Glutamatergic neuron (in vitro differentiated cells): ENCODE measurements around the gene SCAI. TPM values are rescaled to one million over a fixed set of nuclear protein-coding genes. Genes with fewer than 3 reads are reported as not detected.
"Not testable (repeated sequence)": the region's sequence is repeated elsewhere in the genome, so short reads cannot be mapped to it uniquely, and the experiment has no call there.

Experiments
- DNase-seq: peaks from one replicate; pipeline ENCODE4 v3.0.0; 2022
- H3K27ac Mint-ChIP-seq: one replicate; pipeline ENCODE4 v1.8.0; 2020; ENCODE audit warnings: mild to moderate bottlenecking, mixed read lengths, inconsistent platforms; ENCODE audit not compliant: unreplicated experiment
- H3K27me3 Mint-ChIP-seq: one replicate; pipeline ENCODE4 v1.8.0; 2020; ENCODE audit warnings: mild to moderate bottlenecking, moderate library complexity, mixed read lengths, inconsistent platforms; ENCODE audit not compliant: unreplicated experiment
- H3K36me3 Mint-ChIP-seq: one replicate; pipeline ENCODE4 v1.8.0; 2020; ENCODE audit warnings: mild to moderate bottlenecking, mixed read lengths, inconsistent platforms; ENCODE audit not compliant: unreplicated experiment
- H3K4me1 Mint-ChIP-seq: one replicate; pipeline ENCODE4 v1.8.0; 2020; ENCODE audit warnings: mild to moderate bottlenecking, low read depth, mixed read lengths, inconsistent platforms; ENCODE audit not compliant: unreplicated experiment
- H3K4me3 Mint-ChIP-seq: one replicate; pipeline ENCODE4 v1.8.0; 2020; ENCODE audit warnings: mild to moderate bottlenecking, mixed read lengths, inconsistent platforms; ENCODE audit not compliant: unreplicated experiment
- H3K9me3 Mint-ChIP-seq: one replicate; pipeline ENCODE4 v1.8.0; 2020; ENCODE audit warnings: mild to moderate bottlenecking, moderate library complexity, mixed read lengths, inconsistent platforms; ENCODE audit not compliant: unreplicated experiment
- total RNA-seq: library from RNA; stranded (reverse); fragmentation: NEBNext Ultra II Directional; extraction: Animal tissue kit (Norgen Biotek cat#: 25700); gene quantifications from one replicate; pipeline ENCODE4 v1.2.1, GENCODE V29; 2021; ENCODE audit not compliant: unreplicated experiment
- TF ChIP-seq, protein P1 (sequence below): fragments of 200-600 bp; sonication (generic); IDR thresholded peaks from one replicate; pipeline ENCODE4 v1.5.0; 2021; ENCODE audit not compliant: partially characterized antibody, unreplicated experiment

Gene SCAI
- total RNA-seq, 1 donor from 2014 or later, result 13.7 TPM

DNA sequence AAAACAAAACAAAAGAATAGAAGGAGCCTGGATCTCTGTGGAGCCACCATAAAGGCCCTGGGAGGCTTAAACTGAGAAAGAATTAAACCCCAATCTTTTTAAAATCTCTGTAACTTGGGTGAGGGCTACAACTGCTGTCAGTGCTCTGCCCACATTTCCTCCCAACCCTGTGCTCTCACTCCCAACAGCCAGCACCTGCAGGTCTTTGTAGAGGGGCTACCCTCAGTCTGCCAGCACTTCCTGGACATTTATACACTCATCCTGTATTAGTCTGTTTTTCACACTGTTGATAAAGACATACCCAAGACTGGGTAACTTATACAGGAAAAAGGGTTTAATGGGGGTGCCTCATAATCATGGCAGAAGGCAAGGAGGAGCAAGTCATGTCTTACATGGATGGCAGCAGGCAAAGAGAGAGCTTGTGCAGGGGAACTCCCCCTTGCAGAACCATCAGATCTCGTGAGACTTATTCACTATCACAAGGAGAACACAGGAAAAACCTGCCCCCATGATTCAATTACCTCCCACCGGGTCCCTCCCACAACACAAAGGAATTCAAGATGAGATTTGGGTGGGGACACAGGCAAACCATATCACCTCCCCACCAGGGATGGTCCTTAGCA lies 47.4 kb downstream of the SCAI start:
- H3K4me3 Mint-ChIP-seq, result no peak overlapping the region
- no peaks in the 10 kb centered on the region for H3K4me1 Mint-ChIP-seq
- H3K36me3 Mint-ChIP-seq, result peaks cover 17% of the 10 kb centered on the region
- no peak for DNase-seq
- TF ChIP-seq, protein P1, sequence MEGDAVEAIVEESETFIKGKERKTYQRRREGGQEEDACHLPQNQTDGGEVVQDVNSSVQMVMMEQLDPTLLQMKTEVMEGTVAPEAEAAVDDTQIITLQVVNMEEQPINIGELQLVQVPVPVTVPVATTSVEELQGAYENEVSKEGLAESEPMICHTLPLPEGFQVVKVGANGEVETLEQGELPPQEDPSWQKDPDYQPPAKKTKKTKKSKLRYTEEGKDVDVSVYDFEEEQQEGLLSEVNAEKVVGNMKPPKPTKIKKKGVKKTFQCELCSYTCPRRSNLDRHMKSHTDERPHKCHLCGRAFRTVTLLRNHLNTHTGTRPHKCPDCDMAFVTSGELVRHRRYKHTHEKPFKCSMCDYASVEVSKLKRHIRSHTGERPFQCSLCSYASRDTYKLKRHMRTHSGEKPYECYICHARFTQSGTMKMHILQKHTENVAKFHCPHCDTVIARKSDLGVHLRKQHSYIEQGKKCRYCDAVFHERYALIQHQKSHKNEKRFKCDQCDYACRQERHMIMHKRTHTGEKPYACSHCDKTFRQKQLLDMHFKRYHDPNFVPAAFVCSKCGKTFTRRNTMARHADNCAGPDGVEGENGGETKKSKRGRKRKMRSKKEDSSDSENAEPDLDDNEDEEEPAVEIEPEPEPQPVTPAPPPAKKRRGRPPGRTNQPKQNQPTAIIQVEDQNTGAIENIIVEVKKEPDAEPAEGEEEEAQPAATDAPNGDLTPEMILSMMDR, result no peak
- no peak overlapping the region for H3K27ac Mint-ChIP-seq
- peaks cover 3% of the 10 kb centered on the region for H3K9me3 Mint-ChIP-seq
- H3K27me3 Mint-ChIP-seq, result peaks cover 2% of the 10 kb centered on the region

DNA sequence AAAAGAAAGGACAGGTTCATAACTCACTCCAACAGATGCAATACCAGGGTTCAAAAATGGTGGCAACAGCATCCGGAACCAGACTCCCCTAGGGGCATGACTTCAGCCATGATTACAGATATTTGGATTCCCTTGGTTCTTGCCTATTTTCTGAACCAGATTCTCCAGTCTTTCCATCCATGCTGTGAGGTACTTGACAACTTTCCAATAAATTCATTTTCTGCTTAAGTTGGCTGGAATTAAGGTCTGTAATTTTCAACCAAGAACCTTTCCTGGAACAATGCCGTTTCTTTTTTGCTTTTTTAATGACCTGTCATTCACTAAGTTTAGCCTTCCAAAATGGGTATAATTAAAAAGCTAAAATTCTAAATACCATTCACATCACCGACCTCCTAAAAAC lies 52.2 kb downstream of the SCAI start:
- Mint-ChIP-seq H3K9me3 (peaks cover 3% of the 10 kb centered on the region), H3K4me1 (no peaks in the 10 kb centered on the region), H3K27ac (no peak overlapping the region), H3K36me3 (peaks cover 17% of the 10 kb centered on the region), H3K4me3 (no peak overlapping the region), H3K27me3 (peaks cover 2% of the 10 kb centered on the region)
- TF ChIP-seq, protein P1, result no peak
- DNase-seq, result no peak

DNA sequence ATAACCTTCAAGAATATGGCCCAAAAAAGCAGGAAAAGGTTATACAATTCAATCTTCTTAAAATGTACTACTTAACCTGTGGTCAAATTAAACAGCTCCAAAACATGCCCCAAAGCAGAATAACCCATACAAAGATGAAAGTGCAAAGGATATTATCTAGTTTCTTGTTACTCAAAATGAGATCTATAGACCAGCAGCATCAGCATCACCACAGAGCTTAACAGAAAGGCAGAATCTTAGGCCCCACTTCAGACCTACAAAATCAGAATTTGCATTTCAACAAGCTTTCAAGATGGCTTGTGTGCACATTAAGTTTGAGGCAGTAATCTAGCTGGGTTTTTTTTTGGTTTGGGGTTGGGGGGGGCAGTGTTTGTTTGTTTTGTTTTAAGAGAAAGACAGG lies 54.0 kb downstream of the SCAI start:
- DNase-seq, result no peak
- no peaks in the 10 kb centered on the region for H3K4me1 Mint-ChIP-seq
- H3K4me3 Mint-ChIP-seq, result no peak overlapping the region
- TF ChIP-seq, protein P1, result no peak
- H3K9me3 Mint-ChIP-seq, result no peaks in the 10 kb centered on the region
- no peak overlapping the region for H3K27ac Mint-ChIP-seq
- H3K27me3 Mint-ChIP-seq, result peaks cover 2% of the 10 kb centered on the region
- H3K36me3 Mint-ChIP-seq, result peaks cover 8% of the 10 kb centered on the region

DNA sequence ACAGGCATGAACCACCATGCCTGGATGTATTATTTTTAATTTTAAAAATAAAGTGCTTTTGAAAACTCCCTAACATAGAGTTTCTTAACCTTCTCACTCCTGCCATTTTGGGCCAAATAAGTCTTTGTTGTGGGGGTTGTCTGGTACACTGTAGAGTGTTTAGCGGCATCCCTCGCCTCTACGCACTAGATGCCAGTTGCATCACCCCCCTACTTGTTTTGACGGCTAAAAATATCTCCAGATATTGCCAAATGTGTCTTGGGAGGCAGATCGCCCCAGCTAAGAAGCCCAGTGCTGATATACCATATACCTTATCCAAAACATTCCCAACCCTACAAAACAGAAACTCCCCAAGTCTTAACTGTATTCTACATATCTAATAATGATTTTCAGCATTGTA lies 54.6 kb downstream of the SCAI start:
- DNase-seq, result no peak
- TF ChIP-seq, protein P1, result no peak
- Mint-ChIP-seq H3K27ac (no peak overlapping the region), H3K4me1 (no peaks in the 10 kb centered on the region), H3K36me3 (peaks cover 2% of the 10 kb centered on the region), H3K9me3 (no peaks in the 10 kb centered on the region), H3K4me3 (no peak overlapping the region), H3K27me3 (peaks cover 2% of the 10 kb centered on the region)

DNA sequence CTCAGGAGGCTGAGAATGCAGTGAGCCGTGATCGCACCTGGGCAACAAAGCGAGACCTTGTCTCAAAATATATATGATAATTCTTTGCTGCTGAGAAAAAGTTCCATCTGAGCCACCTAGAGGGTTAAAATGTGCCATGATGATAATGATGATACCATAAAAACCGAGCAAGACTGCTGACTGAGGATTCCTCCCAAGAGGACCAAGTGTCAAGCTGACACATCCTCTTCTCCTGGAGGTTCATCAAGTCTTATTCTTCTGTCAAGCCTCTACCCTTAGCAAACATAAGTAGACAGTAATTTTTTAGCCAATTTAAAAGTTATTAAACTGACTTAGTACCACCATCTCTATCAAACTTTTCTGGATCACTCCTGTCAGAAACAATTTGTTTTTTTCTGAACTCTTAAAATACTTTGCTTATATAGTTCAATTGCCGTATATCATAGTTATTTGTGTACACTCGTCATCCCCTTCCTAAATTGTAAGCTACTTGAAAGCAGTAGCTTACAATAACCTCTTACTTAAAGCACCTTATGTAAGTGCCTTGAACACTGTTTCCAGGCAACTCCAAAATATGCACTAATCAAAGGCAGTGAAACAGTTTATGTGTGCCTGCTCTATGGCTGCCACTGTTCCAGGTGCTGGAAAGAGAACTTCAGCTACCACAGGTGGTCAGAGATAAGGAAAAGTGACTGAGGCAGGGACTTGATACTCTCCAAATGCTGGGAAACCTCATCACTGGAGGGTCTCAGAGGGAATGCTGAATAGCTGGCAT lies 57.4 kb downstream of the SCAI start:
- H3K4me1 Mint-ChIP-seq, result no peaks in the 10 kb centered on the region
- TF ChIP-seq, protein P1, result no peak
- no peak for DNase-seq
- no peaks in the 10 kb centered on the region for H3K27me3 Mint-ChIP-seq
- H3K4me3 Mint-ChIP-seq, result no peak overlapping the region
- peaks cover 11% of the 10 kb centered on the region for H3K9me3 Mint-ChIP-seq
- H3K36me3 Mint-ChIP-seq, result peaks cover 13% of the 10 kb centered on the region
- no peak overlapping the region for H3K27ac Mint-ChIP-seq

DNA sequence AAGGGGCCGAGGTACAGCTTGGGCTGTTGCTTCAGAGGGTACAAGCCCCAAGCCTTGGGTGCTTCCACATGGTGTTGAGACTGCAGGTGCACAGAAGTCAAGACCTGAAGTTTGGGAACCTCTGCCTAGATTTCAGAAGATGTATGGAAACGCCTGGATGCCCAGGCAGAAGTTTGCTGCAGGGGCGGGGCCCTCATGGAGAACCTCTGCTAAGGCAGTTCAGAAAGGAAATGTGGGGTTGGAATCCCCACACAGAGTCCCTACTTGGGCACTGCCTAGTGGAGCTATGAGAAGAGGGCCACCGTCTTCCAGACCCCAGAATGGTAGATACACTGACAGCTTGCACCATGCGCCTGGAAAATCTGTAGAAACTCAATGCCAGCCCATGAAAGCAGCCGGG lies 61.1 kb downstream of the SCAI start:
- peaks cover 11% of the 10 kb centered on the region for H3K9me3 Mint-ChIP-seq
- H3K4me1 Mint-ChIP-seq, DNase-seq, H3K27ac Mint-ChIP-seq, H3K4me3 Mint-ChIP-seq, H3K27me3 Mint-ChIP-seq: not testable (repeated sequence)
- H3K36me3 Mint-ChIP-seq, result peaks cover 15% of the 10 kb centered on the region

DNA sequence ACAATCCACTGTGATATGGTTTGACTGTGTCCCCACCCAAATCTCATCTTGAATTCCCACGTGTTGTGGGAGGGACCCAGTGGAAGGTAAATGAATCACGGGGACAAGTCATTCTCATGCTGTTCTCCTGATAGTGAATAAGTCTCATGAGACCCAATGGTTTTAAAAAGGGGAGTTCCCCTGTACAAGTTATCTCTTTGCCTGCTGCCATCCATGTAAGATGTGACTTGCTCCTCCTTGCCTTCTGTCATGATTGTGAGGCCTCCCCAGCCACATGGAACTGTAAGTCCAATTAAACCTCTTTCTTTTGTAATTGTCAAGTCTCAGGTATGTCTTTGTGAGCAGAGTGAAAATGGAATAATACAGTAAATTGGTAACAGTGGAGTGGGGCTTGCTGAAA lies 62.5 kb downstream of the SCAI start:
- not testable (repeated sequence) for H3K4me1 Mint-ChIP-seq, H3K27me3 Mint-ChIP-seq, DNase-seq, H3K4me3 Mint-ChIP-seq, H3K27ac Mint-ChIP-seq
- peaks cover 11% of the 10 kb centered on the region for H3K9me3 Mint-ChIP-seq
- peaks cover 15% of the 10 kb centered on the region for H3K36me3 Mint-ChIP-seq
